IPS-18c (cell line): ENCODE measurements around the gene NTN3.

Experiments used
- H3K4me3 ChIP-seq: 2 replicates; pipeline ENCODE4 v1.7.0; 2013; ENCODE audit warnings: low read depth, mild to moderate bottlenecking, low read length, moderate library complexity; ENCODE audit not compliant: insufficient read depth
- H3K9me3 ChIP-seq: one replicate; pipeline ENCODE4 v1.6.1; 2013; ENCODE audit warnings: mild to moderate bottlenecking, low read length, moderate library complexity; ENCODE audit not compliant: control insufficient read depth, insufficient read depth

Gene NTN3

DNA sequence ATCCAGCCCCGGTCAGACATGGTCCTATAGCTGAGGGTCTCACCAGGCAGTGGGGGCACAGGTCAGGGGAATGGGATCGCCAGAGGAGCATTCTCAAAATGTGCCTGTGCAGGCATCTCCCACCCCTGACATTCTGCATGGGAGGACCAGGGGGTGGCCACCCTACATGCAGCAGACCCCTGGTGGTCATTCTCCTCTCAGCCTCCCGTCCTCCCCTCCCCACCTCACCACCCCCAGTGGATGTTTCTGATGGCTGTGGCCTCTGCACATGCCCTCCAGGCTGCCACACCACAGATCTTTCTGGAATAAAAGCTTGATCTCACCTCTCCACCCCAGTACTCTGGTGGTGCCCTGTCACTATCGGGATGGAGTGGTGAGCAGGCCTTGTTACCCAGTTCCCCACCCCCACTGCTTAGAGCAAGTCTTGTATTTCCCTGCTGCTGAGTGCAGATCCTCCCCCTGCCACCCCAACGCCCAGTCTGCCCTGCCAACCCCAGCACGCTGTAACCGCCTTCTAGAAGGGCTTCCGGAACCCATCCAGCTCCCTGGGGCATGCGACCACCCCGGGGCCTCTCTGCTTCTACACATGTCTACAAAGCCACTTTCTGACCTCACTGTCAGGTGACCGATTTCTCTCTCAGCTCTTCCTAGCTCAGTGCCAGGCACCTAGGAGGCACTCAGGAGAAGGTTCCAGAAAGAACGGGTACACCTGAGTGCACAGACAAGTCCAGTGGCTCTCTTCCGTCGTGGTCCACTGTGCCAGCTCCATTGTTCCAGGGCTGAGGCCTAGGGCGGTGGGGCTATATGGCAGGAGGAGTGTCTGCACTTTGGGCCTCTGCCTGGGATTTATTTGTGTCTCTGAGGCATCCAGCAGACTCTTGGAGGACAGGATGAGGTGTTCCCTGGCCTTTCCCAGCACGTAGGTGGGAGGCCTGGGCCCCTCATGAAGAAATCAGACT lies 13.1 kb downstream of the NTN3 start:
- Histone ChIP-seq H3K4me3 (no peak overlapping the region), H3K9me3 (no peaks in the 10 kb centered on the region)

DNA sequence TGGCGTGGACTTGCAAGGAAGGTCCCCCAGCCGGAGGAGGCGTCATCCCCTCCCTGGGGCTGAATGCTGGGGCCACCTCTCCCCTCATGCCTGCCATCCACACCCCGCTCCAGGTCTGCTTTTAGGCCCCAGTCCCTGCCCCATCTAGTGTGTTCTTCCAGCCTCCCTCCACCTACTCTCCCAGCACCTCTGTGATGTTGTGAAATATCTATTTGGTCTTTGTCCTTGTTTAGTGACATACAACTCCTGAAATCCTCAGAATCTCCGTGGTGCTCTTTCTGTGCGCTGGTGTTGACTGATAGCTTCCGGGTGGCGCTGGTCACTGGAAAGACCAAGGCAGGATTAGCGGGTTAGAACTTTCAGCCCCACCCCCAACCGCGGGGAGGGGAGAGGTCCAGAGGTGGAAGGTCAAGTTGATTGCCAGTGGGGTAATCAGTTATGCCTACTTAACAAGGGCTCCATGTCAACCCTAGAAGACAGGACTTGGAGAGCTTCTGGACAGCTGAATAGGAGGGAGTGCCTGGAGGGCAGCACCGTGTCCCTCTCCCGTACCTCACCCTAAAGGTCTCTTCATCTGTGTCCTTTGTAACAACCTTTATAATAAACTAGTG lies 13.9 kb downstream of the NTN3 start:
- H3K9me3 ChIP-seq = no peaks in the 10 kb centered on the region
- H3K4me3 ChIP-seq = no peak overlapping the region

DNA sequence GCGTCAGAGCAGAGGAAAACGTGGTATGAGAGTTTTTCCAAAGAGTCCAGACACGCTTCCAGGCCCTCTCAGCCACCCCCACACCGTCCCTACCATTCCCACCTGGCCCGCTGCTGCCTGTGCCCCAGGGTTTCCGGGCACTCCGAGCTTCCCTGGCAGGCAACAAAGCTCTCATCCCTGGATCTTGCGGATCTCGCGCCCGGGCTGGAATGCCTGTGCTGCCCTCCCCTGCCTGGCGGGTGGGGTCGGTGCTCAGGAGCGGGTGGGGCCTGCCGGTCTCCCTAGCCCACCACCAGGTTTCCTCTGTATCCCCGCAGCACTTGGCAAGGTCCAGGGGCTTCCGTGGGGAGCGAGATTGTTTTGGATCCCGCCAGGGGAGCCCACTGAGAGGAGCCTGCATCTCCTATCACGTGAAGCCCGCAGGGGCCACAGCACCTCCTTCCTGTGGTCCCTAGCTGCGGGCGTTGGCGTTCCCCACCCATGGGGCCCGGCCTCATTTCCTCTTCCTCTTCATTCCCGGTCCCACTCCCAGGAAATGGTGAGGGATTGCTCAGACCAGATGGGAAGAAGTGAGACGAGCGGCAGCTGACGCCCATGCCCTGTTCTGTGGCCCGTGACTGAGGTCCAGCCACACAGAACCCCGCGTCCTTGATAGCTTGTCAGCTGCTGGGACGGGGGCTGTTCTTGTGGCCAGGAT lies 14.9 kb downstream of the NTN3 start:
- Histone ChIP-seq H3K9me3 (no peaks in the 10 kb centered on the region), H3K4me3 (no peak overlapping the region)

DNA sequence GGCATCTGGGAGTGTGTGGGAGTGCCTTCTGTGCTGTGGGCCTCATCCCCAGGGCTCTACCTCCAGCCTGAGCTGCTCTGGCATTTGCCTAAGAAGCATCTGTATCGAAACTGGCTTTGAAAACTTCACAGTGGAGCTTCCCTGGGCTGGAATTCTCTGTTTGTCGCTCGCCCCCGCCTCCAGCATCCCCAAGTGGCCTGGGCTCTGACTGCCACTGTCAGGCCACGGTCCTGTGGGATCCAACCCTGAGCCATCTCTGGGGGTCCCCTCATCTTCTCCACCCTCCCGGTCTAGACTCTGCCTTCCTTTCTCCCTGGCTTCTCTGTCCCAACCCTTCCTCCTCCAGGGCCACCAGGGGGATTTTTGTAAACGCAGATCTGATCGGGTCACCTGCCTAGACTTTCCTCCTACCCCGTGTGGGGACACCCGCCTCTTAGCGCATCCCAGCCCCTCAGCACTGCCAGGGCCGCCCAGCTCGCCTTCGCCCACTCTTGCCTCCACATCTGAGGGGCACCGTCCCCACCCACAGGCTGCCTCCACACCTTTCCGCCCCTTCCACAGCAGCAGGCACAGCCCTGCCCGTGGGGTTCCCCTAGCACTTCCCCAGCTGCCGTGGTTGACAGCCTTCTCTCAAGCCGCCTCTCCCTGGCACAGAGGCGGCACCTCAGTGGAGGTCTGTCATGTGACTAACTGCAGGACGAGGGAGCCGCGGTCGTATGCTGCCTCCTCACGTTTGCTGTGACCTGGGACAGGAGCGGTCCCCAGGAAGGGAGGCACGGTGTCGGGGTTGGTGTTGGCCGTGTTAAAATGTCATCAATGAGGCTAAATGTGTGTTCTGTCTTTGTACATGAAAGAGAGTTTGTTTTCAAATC lies 15.8 kb downstream of the NTN3 start:
- H3K9me3 ChIP-seq = no peaks in the 10 kb centered on the region
- no peak overlapping the region for H3K4me3 ChIP-seq

DNA sequence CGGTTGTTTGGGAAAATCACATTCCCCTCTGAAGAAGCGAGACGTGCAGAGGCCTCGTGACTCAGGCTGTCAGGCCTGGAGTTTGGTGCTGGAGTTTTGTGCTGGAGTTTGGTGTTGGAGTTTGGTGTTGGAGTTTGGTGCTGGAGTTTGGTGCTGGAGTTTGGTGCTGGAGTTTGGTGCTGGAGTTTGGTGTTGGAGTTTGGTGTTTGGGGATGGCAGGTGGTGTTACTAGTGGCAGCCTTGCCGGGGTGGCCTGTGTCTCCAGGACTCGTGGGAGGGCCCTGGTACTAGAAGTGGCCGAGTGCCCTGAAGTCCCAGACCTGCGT lies 16.4 kb downstream of the NTN3 start:
- Histone ChIP-seq H3K4me3 (no peak overlapping the region), H3K9me3 (no peaks in the 10 kb centered on the region)

DNA sequence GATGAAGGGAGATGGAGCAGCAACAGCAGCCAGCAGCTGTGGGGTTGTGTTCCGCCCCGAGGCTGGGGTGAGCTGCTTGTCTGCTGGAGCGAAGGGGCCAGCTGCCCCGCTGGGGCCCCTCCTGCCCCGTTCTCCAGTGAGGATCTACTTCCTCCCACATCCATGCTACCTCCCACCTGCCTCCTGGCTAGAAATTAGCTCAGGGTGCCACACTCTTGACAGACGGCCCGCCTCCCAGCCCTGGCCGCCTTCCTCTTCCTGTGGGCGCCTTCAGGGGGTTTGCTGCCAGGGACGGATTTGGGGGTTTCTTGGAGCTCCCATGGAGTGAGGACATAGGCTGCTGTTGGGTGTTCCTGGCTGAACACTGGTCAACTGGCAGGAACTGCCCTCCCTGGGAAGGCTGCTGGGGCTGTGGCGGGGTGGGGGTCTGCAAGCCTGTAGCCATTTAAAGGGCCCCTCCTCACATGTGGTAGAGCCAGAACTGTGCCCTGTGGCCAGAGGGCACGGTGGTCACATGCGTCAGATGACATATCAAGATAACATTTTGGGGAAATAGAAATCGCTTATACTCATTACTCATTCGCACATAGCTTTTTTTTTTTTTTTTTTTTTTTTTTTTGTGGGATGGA lies 16.9 kb downstream of the NTN3 start:
- H3K9me3 ChIP-seq = no peaks in the 10 kb centered on the region
- H3K4me3 ChIP-seq = no peak overlapping the region

DNA sequence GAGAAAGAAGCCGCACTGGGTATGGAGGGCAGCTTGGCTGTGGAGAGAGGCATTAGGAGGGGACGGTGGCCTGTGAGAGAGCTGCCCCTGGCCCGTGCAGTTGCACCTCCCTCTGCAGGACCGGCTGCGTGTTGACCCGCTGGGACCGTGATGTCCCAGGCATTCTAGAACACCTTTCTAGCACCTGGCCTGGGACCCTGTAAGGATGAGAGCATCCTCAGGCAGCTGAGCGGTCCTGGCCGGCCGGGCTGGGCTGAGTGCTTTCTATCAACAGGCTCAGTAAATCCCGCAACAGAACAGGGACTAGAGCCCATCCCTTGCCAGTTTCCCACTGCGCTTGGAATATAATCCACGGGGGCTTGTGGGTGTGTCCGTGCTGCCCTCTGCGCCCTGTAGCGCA lies 18.5 kb downstream of the NTN3 start:
- H3K4me3 ChIP-seq = no peak overlapping the region
- no peaks in the 10 kb centered on the region for H3K9me3 ChIP-seq

DNA sequence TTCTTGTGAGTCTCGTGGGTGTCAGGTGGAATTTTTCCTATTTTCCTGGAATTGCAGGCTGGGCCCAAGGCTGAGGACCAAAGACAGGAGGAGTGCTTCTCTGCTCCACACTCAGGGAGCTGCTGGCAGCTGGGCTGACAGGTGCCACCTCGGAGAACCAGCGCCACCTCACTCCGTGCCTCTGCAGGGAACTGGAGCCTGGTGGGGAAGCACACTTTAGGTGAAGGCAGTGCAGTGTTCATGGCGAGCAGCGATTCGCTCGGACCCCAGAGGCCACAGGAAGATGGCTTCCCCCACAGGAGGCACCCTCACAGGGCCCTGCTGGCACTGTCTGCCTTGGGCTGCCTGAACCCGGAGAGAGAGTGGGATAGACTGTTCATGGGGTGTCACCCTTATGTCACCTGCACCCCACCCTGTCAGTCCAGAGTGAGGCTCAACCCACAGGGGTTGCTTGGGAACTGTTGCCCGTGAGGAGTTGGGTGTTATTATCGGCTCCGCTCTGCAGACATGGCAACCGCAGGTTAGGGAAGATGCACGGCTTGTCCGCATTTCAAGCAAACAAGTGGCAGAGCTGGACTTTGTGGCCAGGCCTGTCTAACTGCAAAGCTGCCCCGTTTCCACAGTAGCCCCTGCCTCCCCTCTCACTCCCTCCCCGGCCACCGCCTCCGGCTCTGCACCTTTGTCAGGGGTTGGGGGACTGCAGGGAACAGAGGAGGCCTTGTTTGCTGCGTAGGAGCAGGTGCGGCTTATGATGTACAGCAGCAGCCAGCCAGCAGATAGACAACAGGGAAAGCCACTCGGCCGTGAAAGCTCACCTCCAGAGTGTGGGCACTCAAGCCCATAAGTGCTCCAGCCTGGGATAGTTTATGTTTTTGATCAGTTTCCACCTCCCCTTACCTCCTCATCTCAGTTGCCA lies 19.4 kb downstream of the NTN3 start:
- Histone ChIP-seq H3K9me3 (no peaks in the 10 kb centered on the region), H3K4me3 (no peak overlapping the region)

DNA sequence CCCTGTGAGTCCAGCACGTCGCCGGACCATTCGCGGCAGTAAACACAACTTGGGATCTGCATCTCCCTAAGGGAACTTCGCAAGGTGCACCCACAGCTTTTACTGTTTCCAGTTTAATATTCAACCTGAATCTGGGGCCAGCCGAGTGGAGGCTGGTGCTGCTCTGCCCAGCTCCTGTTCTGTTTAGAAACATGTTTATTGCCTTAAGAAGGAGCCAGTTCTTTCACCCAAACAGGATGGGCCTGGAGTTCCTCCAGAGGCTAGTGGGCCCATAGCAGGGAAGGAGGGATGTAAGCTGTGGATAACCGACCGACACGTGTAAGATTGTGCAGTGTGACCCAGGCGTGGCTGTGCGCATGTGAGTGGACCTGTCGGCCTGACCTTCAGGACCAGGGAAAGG lies 21.2 kb downstream of the NTN3 start:
- Histone ChIP-seq H3K4me3 (no peak overlapping the region), H3K9me3 (no peaks in the 10 kb centered on the region)

DNA sequence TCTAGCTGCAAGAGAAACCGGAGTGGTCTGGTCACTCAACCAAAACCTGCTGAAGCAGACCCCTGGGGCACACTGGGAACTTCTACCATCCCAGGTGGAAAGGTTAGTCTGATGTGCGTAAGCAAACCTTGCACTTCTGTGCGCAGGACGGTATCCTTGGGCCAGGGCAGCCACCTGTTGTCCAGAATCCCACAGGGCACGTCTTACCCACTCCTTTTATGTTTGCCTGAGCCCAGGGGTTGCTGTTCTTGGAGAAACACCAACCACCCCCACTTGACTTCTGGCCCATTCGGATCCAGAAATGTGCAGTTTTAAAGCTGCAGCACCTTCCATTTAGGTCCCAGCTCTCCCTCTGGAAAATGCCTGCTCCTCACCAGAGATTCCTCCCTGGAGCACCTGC lies 22.5 kb downstream of the NTN3 start:
- H3K4me3 ChIP-seq = no peak overlapping the region
- no peaks in the 10 kb centered on the region for H3K9me3 ChIP-seq

DNA sequence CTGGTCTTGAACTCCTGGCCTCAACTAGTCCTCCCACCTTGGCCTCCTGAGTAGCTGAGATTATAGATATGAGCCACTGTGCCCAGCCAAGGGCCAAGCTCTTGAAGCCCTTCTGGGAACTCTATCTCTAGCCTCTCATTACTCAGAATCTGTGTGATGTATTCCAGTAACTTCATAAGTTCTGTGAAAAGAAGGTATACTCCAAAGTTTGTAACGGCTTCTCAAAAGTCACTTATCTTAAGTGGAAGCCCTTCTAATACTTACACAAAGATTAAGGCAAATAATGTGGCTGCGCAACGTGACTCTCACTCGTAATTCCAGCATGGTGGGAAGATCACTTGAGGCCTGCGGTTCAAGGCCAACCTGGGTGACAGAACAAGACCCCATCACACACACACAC lies 23.5 kb downstream of the NTN3 start:
- H3K9me3 ChIP-seq = no peaks in the 10 kb centered on the region
- H3K4me3 ChIP-seq = no peak overlapping the region

DNA sequence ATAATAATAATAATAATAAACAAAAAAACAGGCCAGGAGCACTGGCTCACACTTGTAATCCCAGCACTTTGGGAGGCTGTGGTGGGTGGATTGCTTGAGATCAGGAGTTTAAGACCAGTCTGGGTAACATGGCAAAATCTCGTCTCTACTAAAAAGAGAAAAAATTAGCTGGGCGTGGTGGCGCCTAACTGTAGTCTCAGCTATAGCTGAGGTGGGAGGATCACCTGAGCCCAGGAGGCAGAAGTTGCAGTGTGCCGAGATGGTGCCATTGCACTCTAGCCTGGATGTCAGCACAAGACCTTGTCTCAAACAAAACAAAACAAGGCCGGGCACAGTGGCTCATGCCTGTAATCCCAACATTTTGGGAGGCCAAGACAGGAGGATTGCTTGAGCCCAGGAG lies 23.9 kb downstream of the NTN3 start:
- no peak overlapping the region for H3K4me3 ChIP-seq

DNA sequence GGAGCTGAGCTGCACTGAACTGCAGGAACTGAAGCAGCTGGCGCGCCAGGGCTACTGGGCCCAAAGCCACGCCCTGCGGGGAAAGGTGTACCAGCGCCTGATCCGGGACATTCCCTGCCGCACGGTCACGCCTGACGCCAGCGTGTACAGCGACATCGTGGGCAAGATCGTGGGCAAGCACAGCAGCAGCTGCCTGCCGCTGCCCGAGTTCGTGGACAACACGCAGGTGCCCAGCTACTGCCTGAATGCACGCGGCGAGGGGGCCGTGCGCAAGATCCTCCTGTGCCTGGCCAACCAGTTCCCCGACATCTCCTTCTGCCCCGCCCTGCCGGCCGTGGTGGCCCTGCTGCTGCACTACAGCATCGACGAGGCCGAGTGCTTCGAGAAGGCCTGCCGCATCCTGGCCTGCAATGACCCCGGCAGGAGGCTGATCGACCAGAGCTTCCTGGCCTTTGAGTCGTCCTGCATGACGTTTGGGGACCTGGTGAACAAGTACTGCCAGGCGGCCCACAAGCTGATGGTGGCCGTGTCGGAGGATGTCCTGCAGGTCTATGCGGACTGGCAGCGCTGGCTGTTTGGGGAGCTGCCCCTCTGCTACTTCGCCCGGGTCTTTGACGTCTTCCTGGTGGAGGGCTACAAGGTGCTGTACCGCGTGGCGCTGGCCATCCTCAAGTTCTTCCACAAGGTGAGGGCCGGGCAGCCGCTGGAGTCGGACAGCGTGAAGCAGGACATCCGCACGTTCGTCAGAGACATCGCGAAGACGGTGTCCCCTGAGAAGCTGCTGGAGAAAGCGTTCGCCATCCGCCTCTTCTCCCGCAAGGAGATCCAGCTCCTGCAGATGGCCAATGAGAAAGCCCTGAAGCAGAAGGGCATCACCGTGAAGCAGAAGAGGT lies 25.4 kb downstream of the NTN3 start:
- H3K9me3 ChIP-seq = no peaks in the 10 kb centered on the region
- no peak overlapping the region for H3K4me3 ChIP-seq

More for the DNA sequence above, 23.9 kb downstream of the NTN3 start:
- no peaks in the 10 kb centered on the region for H3K9me3 ChIP-seq

DNA sequence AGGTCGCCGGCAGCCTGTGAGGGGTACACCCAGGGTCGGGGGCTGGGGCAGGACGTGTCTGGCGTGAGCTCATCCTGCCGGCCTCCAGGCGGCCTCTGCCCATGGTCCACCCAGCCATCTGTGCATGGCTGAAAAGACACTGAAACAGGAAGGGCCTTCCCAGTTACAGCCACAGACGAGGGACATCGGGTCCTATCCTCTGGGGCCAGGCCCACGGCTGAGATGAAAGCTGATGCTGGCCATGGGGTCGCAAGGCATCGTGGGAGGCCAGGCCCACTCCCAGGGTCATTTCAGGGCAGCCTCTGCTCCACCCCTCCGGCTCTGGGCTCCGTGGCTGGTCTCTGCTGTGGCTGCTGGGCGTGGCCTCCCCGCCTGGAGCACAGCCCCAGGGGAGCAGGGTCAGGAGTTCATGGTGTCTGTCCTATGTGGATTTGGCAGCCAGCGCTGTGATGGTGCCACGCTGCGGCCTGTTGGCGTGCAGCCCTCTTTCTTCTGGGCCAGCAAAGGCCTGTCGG lies 26.1 kb downstream of the NTN3 start:
- H3K4me3 ChIP-seq = no peak overlapping the region

More for the DNA sequence above, 26.1 kb downstream of the NTN3 start:
- no peaks in the 10 kb centered on the region for H3K9me3 ChIP-seq
